ENCODE results near the gene EXOC3. TPM values are rescaled to one million over a fixed set of nuclear protein-coding genes. Genes with fewer than 3 reads are reported as not detected.
A peak's percentile ranks its signal among the peaks of the same experiment; 100 is the strongest.

Gene EXOC3
- total RNA-seq, 4 donors from 2014 or later, result 69.9 to 240 (median 76.1) TPM

DNA sequence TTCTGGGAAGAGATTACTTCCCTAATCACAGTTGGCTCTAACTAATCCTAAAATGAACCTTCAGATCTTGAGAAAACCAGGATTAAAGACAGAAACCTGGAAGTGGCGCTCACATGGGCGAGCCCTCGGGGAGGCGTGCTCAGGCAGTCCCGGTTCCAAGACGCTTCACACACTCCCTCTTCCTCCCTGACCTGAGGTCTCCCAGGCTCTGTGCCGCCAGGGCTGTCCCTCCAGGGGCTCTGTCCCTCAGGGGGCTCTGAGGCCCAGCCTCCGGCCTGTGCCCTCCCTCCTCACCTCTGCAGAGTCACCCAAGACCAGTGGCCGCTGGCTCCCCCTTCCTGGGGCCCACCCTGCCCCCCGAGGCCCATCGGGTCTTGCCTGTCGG lies 71.1 kb downstream of the EXOC3 start:
- H3K27ac ChIP-seq, result no peak overlapping the region
- TF ChIP-seq, protein P1, sequence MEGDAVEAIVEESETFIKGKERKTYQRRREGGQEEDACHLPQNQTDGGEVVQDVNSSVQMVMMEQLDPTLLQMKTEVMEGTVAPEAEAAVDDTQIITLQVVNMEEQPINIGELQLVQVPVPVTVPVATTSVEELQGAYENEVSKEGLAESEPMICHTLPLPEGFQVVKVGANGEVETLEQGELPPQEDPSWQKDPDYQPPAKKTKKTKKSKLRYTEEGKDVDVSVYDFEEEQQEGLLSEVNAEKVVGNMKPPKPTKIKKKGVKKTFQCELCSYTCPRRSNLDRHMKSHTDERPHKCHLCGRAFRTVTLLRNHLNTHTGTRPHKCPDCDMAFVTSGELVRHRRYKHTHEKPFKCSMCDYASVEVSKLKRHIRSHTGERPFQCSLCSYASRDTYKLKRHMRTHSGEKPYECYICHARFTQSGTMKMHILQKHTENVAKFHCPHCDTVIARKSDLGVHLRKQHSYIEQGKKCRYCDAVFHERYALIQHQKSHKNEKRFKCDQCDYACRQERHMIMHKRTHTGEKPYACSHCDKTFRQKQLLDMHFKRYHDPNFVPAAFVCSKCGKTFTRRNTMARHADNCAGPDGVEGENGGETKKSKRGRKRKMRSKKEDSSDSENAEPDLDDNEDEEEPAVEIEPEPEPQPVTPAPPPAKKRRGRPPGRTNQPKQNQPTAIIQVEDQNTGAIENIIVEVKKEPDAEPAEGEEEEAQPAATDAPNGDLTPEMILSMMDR (IDR thresholded peaks at IDR 0.05), result no peak
- no peak for TF ChIP-seq POLR2A (IDR thresholded peaks at IDR 0.05)
- no peak for TF ChIP-seq POLR2AphosphoS5 (IDR thresholded peaks at IDR 0.05)
- TF ChIP-seq EP300 (IDR thresholded peaks at IDR 0.05; ENCODE audit: low read depth), result no peak
- in situ Hi-C loops (cut with MboI; ENCODE audit: low pct_ligation_motif_present in 1 of 4, low pct_unique_long_range_greater_than_20kb in 1 of 4, low sequenced_read_pairs in 3 of 4), result no loop called here
- 87% methylated on average over 7 of the region's 12 CpGs; no CpG with 5 or more reads in 1 of the 2 donors for WGBS, 2 donors (ENCODE audit: low coverage in 1 of 2)
- DNase-seq, result no peak
- intact Hi-C loops (cut with DNase I; ENCODE audit: low total_unique reads), result no loop called here
- no peak overlapping the region for H3K4me3 ChIP-seq
- H3K36me3 ChIP-seq, result no peaks in the 10 kb centered on the region
- H3K9me3 ChIP-seq, result no peaks in the 10 kb centered on the region
- peaks cover 0 to 15% (median 8%) of the 10 kb centered on the region in 4 donors for H3K4me1 ChIP-seq
- H3K27me3 ChIP-seq, result peaks cover 13% of the 10 kb centered on the region

DNA sequence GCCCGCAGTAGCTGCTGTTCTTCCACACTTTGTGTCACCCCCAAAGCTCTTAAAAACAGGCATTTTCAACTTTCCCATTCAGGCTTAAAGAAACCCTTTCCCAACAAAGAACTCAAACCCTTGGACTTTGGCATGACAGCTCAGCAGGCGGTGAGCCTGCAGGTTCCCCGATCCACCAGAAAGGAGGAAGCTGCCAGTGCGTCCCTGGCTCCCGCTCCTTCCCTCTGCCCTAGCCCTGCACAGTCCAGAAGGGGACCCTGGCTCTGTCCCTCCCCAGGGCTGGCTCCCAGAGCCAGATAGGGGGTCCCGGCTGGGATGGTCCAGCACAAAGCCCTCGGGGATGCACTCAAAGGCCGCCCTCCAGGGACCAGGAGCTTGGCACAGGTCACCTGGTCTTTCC lies 71.7 kb downstream of the EXOC3 start:
- Histone ChIP-seq H3K4me1 (peaks cover 0 to 18% (median 10%) of the 10 kb centered on the region in 4 donors), H3K4me3 (no peak overlapping the region), H3K27ac (no peak overlapping the region), H3K9me3 (no peaks in the 10 kb centered on the region), H3K27me3 (peaks cover 16% of the 10 kb centered on the region), H3K36me3 (no peaks in the 10 kb centered on the region)
- intact Hi-C loops (cut with DNase I; ENCODE audit: low total_unique reads), result no loop called here
- in situ Hi-C loops (cut with MboI; ENCODE audit: low pct_ligation_motif_present in 1 of 4, low pct_unique_long_range_greater_than_20kb in 1 of 4, low sequenced_read_pairs in 3 of 4), result no loop called here
- no peak for TF ChIP-seq POLR2AphosphoS5 (IDR thresholded peaks at IDR 0.05)
- no peak for TF ChIP-seq EP300 (IDR thresholded peaks at IDR 0.05; ENCODE audit: low read depth)
- peak; percentile 57 for DNase-seq
- 63% methylated on average over 8 of the region's 8 CpGs; no CpG with 5 or more reads in 1 of the 2 donors for WGBS, 2 donors (ENCODE audit: low coverage in 1 of 2)

DNA sequence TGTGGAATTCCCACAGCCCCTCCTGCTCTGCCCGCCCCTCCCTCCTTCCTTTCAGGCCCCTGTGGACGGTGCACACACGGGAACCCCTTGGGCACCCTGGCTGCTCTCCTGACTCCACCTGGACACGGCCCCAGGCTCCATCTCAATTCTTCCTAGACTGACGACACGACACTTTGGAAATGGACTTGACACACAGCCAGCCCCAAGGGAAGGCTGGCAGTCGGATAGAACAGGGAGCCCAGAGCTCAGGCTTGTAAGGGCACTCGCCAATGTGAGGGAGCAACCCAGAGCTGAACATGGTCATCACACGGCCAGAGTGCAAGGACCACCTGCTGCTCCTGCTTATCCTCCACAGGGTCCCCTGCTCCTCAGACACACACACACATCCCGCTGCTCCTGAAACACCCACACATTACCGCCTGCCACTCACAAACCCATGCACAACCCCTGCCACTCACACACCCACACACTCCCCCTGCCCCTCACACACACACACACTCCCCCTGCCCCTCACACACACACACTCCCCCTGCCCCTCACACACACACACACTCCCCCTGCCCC lies 72.4 kb downstream of the EXOC3 start:
- peaks cover 22% of the 10 kb centered on the region for H3K27me3 ChIP-seq
- 56% methylated on average over 9 of the region's 11 CpGs; no CpG with 5 or more reads in 1 of the 2 donors for WGBS, 2 donors (ENCODE audit: low coverage in 1 of 2)
- in situ Hi-C loops (cut with MboI; ENCODE audit: low pct_ligation_motif_present in 1 of 4, low pct_unique_long_range_greater_than_20kb in 1 of 4, low sequenced_read_pairs in 3 of 4), result no loop called here

DNA sequence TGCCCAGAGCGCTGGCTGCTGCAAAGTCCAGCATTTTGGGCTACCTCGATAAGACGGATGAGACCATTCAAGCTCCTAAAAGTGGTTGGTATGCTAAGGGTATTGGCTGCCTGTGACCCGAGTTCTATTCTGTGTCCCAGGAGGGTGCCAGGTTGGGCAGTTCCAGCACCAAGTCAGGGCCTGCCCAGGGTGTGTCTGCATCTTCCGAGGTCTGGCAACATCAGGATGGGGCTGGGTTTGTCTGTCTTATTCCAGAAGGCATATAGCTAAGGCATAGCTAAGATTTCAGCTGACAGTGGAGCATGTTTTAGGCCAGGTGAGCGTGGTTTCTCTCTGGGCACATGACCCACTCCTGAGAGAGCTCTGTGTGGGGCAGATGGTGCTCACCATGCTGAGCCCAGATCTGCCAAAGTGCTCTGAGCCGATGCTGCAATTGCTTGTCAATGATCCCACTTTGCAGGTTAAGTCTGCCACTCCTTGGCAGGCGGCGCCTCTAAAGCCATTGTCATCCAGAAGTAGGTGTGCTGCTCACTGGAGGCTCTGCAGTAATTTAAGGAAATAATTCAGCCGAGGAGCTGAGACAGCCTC lies 73.5 kb downstream of the EXOC3 start:
- DNase-seq, result no peak
- H3K27me3 ChIP-seq, result peaks cover 33% of the 10 kb centered on the region
- no peak overlapping the region for H3K27ac ChIP-seq
- no peak for TF ChIP-seq POLR2AphosphoS5 (IDR thresholded peaks at IDR 0.05)
- TF ChIP-seq POLR2A (IDR thresholded peaks at IDR 0.05), result no peak
- TF ChIP-seq EP300 (IDR thresholded peaks at IDR 0.05; ENCODE audit: low read depth), result no peak
- TF ChIP-seq, protein P1 (IDR thresholded peaks at IDR 0.05), result no peak
- 82% methylated on average over 10 of the region's 10 CpGs; no CpG with 5 or more reads in 1 of the 2 donors for WGBS, 2 donors (ENCODE audit: low coverage in 1 of 2)
- intact Hi-C loops (cut with DNase I; ENCODE audit: low total_unique reads), result no loop called here
- in situ Hi-C loops (cut with MboI; ENCODE audit: low pct_ligation_motif_present in 1 of 4, low pct_unique_long_range_greater_than_20kb in 1 of 4, low sequenced_read_pairs in 3 of 4), result no loop called here
- H3K36me3 ChIP-seq, result no peaks in the 10 kb centered on the region
- H3K4me3 ChIP-seq, result no peak overlapping the region
- H3K9me3 ChIP-seq, result no peaks in the 10 kb centered on the region
- peaks cover 0 to 18% (median 10%) of the 10 kb centered on the region in 4 donors for H3K4me1 ChIP-seq

More for the DNA sequence above, 72.4 kb downstream of the EXOC3 start:
- intact Hi-C loops (cut with DNase I; ENCODE audit: low total_unique reads), result no loop called here
- H3K9me3 ChIP-seq, result no peaks in the 10 kb centered on the region
- TF ChIP-seq POLR2A (IDR thresholded peaks at IDR 0.05), result no peak
- TF ChIP-seq, protein P1 (IDR thresholded peaks at IDR 0.05), result no peak
- no peak for TF ChIP-seq EP300 (IDR thresholded peaks at IDR 0.05; ENCODE audit: low read depth)
- no peak for TF ChIP-seq POLR2AphosphoS5 (IDR thresholded peaks at IDR 0.05)
- no peak for DNase-seq
- H3K27ac ChIP-seq, result no peak overlapping the region
- no peak overlapping the region for H3K4me3 ChIP-seq
- peaks cover 0 to 18% (median 10%) of the 10 kb centered on the region in 4 donors for H3K4me1 ChIP-seq
- H3K36me3 ChIP-seq, result no peaks in the 10 kb centered on the region

Other genes with a start within 250 kb of the EXOC3 start
- 1 to 10 TPM; 1.2 to 4.9 (median 4.8) TPM for gene CCDC127, start 225.0 kb upstream of the EXOC3 start, total RNA-seq
- gene SDHA, start 224.9 kb upstream of the EXOC3 start, total RNA-seq, result 100 to 1,000 TPM; 155 to 471 (median 250) TPM
- 100 to 1,000 TPM in 1 of 4 donors, 10 to 100 TPM in 3; 85.3 to 112 (median 86.3) TPM for gene PDCD6, start 171.5 kb upstream of the EXOC3 start, total RNA-seq
- 1 to 10 TPM; 1.3 to 8.8 (median 1.5) TPM for gene AHRR, start 121.5 kb upstream of the EXOC3 start, total RNA-seq
- 100 to 1,000 TPM in 3 of 4 donors, 1 to 10 TPM in 1; 4.8 to 701 (median 183) TPM for gene SLC9A3, start 81.3 kb downstream of the EXOC3 start, total RNA-seq
- gene CEP72, start 169.2 kb downstream of the EXOC3 start, total RNA-seq, result 1 to 10 TPM; 2.6 to 9.4 (median 4.2) TPM

Measured in transverse colon (tissue), 4 donors.